Islet precursor cell (in vitro differentiated cells): ENCODE results near the gene PDCD1LG2.
A peak's percentile ranks its signal among the peaks of the same experiment; 100 is the strongest.
"Not testable (repeated sequence)": the region's sequence is repeated elsewhere in the genome, so short reads cannot be mapped to it uniquely, and the experiment has no call there.

Experiments
- DNase-seq: peaks from one replicate; pipeline ENCODE4 v3.0.0-alpha.2; 2018

Gene PDCD1LG2

GRCh38 chr9:5571629-5572232, 61.4 kb downstream of the PDCD1LG2 start:
- DNase-seq: no peak

DNA sequence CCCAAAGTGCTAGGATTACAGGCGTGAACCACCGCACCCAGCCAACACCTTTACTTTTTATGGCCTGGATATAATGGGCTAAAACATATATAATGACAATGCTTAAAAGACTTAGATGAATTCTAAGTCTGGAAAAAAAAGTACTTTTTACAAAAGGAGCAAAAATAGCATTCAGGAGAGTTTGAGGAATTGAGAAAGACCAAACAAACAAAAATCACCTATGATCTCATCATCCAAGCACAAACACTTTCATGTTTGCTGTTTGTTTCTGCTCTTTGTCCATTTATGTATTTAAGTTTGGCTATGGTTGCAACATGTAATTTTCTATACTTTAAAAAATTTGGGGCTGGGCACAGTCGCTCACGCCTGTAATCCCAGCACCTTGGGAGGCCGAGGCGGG, 63.8 kb downstream of the PDCD1LG2 start:
- DNase-seq: no peak

GRCh38 chr9:5575000-5575399, 64.7 kb downstream of the PDCD1LG2 start:
- DNase-seq: no peak

- DNase-seq: no peak
These were observed 66.9 kb downstream of the PDCD1LG2 start for GRCh38 chr9:5577225-5577624.

- no peak for DNase-seq
These were observed 67.8 kb downstream of the PDCD1LG2 start for GRCh38 chr9:5578018-5578697.

GRCh38 chr9:5578698-5579085, 68.4 kb downstream of the PDCD1LG2 start:
- DNase-seq: no peak

GRCh38 chr9:5579881-5580280, 69.5 kb downstream of the PDCD1LG2 start:
- DNase-seq: no peak

DNA sequence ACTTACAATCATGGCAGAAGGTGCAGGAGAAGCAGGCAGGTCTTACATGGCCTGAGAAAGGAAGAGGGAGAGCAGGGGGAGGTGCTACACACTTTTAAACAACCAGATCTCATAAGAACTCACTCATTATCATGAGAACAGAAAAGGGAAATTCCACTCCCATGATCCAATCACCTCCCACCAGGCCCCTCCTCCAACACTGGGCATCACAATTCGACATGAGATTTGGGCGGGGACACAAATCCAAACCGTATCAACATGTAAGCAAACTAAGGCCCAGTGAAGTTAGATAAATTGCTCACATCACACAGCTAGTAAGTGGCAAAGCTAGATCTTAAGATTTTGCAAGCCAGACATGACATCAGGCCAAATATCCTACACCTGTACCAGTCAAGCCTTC, 70.3 kb downstream of the PDCD1LG2 start:
- DNase-seq: no peak

DNA sequence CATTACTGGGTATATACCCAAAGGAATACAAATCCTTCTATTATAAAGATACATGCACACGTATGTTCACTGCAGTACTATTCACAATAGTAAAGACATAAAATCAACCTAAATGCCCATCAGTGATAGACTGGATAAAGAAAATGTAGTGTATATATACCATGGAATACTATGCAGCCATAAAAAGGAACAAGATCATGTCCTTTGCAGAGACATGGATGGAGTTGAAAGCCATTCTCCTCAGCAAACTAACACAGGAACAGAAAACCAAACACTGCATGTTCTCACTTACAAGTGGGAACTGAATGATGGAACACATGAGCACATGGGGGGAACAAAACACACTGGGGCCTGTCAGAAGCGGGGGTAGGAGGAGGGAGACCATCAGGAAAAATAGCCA, 71.4 kb downstream of the PDCD1LG2 start:
- not testable (repeated sequence) for DNase-seq

GRCh38 chr9:5582835-5583195, 72.5 kb downstream of the PDCD1LG2 start:
- peak; percentile 57 for DNase-seq

- DNase-seq: no peak
These were observed 76.1 kb downstream of the PDCD1LG2 start for GRCh38 chr9:5586391-5586802.

DNA sequence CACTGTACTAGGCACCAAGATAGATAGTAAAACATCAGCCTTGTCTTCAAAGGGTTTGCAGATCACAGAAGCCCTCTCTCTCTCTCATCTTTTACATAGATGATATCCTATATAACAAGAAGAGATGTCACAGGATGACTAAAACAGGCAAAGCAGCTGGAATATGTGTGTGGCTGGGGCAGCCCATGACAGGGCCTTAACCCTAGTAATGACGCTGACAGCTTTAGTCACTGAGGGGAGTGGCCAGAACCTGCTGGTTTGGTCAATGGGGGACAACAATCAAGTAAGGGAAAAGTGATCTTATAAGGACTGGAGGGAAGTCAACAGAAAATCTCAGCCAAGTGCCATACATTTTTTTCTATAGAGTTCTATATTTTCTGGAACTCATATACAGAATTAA, 76.7 kb downstream of the PDCD1LG2 start:
- DNase-seq: peak; percentile 66

DNA sequence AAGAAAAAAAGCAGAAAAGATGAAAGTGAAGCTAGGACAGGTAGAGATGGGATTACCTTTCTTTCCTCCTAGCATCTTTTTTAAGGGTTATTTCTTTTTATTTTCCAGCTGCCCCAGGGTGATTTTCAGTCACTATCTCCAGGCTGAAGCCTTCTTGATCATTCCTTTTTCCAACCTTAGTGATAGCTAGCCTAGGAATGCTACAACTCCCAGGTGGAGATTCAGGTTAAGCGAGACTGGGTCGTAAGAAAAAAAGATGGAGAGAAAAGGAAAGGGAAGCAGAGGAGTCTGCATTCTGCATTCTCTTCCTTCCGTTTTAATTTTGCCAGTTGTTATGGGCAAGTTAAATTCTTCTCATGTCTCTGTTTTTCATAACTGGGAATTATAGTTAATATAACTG, 81.9 kb downstream of the PDCD1LG2 start:
- DNase-seq: no peak

GRCh38 chr9:5592904-5593303, 82.6 kb downstream of the PDCD1LG2 start:
- DNase-seq: no peak

GRCh38 chr9:5593904-5594303, 83.6 kb downstream of the PDCD1LG2 start:
- DNase-seq: no peak

- no peak for DNase-seq
These were observed 85.8 kb downstream of the PDCD1LG2 start for GRCh38 chr9:5596173-5596572.

DNA sequence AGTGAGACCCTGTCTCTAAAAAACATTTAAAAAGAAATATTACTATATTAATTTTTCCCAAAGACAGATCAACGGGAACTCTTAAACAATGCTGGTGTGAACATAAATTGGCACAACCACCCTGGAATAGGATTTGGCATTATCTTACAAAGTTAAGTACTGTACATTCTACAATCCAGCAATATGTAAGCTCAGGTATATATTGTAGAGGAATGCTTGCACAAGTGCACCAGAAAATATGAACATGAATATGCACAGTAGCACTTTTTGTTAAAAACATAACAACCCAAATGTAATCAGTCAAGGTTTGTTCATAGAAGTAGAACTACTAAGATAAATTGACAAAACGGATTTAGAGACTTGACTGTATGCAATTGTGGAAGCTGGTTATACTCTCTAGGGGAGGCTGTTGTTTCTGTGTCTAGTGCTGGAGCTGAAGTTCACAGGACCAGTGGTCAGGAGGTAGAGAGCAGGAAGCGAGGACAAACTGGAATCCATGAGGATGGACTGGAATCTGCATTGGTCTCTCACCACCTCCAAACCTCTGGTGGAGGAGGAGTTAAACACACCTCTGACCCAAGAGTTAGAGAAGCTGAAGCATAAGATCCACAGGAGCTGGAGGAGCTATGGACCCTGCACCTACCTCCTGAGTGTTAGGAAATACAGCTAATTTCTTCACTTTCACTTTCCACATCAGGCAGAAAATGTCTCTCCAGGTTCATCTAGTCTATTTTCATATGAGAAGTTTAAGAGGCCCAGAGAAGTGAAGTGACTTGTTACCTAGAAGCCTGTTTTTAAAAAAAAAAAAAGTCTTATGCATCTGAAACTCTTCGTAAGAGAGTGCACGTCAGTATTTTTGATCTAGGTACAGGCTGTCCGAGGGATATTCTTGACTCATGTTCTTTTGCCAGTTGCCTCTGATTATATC, 98.2 kb downstream of the PDCD1LG2 start:
- DNase-seq: no peak

DNA sequence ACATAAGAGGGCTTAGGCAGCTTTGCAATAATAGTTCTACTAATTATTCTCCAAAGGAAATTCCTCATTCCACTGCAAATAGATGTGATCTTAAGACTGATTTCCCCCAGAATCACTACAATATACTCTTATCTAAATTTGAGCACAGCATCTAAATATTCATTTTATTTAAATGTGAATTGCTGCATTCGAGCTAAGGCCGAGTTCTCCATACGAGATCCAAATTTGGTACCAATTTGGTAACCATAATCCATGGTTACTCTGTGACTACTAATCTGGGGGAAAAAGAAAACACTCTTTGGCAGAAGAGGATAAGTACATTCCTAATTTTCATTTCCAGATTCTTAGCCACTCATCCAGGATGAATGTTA, 98.9 kb downstream of the PDCD1LG2 start:
- DNase-seq: no peak

DNA sequence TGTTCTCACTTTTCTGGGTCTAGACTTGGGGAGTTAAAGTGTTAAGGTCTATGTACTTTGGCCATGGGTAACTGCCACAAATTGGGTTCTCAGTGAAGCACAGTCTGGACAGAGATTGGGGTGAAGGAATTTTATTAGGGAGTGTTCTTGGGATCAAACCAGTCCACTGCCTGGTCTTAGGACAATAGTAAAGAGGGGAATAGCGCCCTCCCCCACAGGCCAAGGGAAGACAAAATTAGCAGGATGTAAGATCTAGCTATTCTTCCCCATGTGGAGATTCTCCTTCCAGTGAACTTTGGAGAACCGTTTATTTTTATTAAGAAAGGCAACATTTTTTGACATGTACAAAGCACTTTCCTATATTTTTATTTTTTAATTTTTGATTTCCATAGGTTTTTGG, 100.2 kb downstream of the PDCD1LG2 start:
- no peak for DNase-seq

DNA sequence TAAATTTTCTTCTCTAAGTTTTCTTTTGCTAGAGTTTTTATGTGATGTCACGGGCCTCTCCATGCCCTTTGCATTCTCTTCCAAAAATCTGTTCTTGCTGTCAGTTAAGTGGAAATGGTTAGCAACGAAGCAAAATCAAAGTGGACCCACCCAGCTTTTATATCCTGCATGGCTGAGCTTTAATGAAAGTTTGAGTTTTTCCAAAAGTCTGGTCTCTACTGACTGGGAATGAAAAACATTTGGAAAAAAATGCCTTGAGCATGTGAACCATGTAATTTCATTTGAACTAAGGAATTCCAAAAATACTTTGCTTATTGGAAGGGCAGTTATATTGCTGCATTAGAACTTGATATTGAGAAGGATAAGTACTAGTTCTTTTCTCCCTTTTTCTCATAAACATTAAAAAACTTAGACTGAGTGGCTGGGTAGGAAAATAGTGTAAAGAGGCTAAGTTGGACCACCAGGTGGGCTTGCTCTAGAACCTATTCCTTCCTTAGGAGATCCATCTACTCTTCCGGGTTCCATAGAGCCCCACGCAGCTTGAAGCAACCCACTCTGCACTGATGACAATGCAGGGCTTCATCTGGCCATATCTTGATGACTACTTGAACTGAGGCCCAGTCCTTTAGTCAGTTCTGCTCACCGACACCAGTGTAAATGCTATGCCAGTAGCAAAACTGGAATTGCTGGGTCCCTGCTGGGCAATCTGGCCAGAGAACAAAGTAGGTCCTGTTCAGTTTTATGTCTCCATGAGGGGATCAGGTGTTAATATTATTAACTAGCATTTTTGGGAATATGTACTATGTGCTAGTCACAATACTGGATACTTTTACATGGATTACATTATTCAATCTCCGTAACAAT, 101.2 kb downstream of the PDCD1LG2 start:
- no peak for DNase-seq

- DNase-seq: no peak
These were observed 101.8 kb downstream of the PDCD1LG2 start for GRCh38 chr9:5612185-5612530.

- DNase-seq: no peak
These were observed 103.9 kb downstream of the PDCD1LG2 start for GRCh38 chr9:5614192-5614591.

- no peak for DNase-seq
These were observed 104.7 kb downstream of the PDCD1LG2 start for GRCh38 chr9:5614985-5615384.
